ENCODE results near the gene BRD9. TPM values are rescaled to one million over a fixed set of nuclear protein-coding genes. Genes with fewer than 3 reads are reported as not detected.

The BRD9 gene
- total and polyA plus RNA-seq, 2 donors (not counting 3 experiments of a cell fraction or from before 2014, with no cell fraction given): 17.6 to 67.6 TPM

GRCh38 chr5:910769-911160 lies 18.2 kb upstream of the BRD9 start:
- Histone ChIP-seq H3K27ac (ENCODE audit: insufficient read depth, low read depth, low read length) (no peak overlapping the region), H3K4me1 (ENCODE audit: control insufficient read depth, extremely low read depth, insufficient read depth, low read length) (peaks cover 4% of the 10 kb centered on the region), H3K79me2 (ENCODE audit: control insufficient read depth, insufficient read depth, low read length) (no peaks in the 10 kb centered on the region), H3K9ac (replicated peaks; ENCODE audit: extremely low read depth, insufficient read depth, low read length) (no peak overlapping the region), H2AFZ (ENCODE audit: low read depth, low read length) (no peak overlapping the region), H3K9me3 (replicated peaks; ENCODE audit: control insufficient read depth, insufficient read depth, low read length) (no peaks in the 10 kb centered on the region), H3K27me3 (ENCODE audit: control insufficient read depth in 2 of 2, insufficient read depth in 2 of 2, low read length in 2 of 2) (no peaks in the 10 kb centered on the region), H3K4me2 (ENCODE audit: insufficient read depth, low read length) (no peak overlapping the region), H3K9me1 (replicated peaks; ENCODE audit: control insufficient read depth, extremely low read depth, insufficient read depth, low read length) (no peaks in the 10 kb centered on the region), H4K20me1 (replicated peaks; ENCODE audit: control insufficient read depth, extremely low read depth, insufficient read depth, low read length) (no peaks in the 10 kb centered on the region), H3K36me3 (ENCODE audit: control insufficient read depth in 2 of 2, extremely low read depth in 1 of 2, insufficient read depth in 2 of 2, low read length in 2 of 2) (peaks cover 3 to 10% of the 10 kb centered on the region in 2 experiments), H3K4me3 (replicated peaks in 1 of 3; ENCODE audit: insufficient read depth in 1 of 3, low read depth in 1 of 3, low read length in 3 of 3) (no peak overlapping the region)
- POLR2A ChIA-PET: no interaction called here
- TF ChIP-seq MYC (IDR thresholded peaks at IDR 0.05; ENCODE audit: low read depth, low read length) (no peak), CTCF (IDR thresholded peaks at IDR 0.05; ENCODE audit: extremely low read depth in 1 of 2, insufficient read depth in 1 of 2, low read depth in 1 of 2, low read length in 2 of 2) (no peak), MAX (IDR thresholded peaks at IDR 0.05; ENCODE audit: insufficient read depth, insufficient read length) (no peak), FOS (IDR thresholded peaks at IDR 0.05; ENCODE audit: borderline replicate concordance, insufficient read depth, low read length) (no peak)
- dilution Hi-C loops (cut with MboI; ENCODE audit: extremely low pct_ligation_motif_present, low sequenced_read_pairs) (no loop called here), intact Hi-C loops (cut with micrococcal nuclease) (no loop called here)
- no TSS peak for BruUV-seq (replicated peaks)
- no peak for FAIRE-seq
- no peak for DNase-seq (ENCODE audit: low read depth, low spot score)
- CTCF ChIA-PET: interaction anchor here (1.5 kb wide), 1 partner anchor 18 kb away, joined by 4 read pairs; the partner anchor contains the start of genes BRD9 and TRIP13

GRCh38 chr5:909994-910768 lies 17.6 kb upstream of the BRD9 start:
- Histone ChIP-seq H3K36me3 (ENCODE audit: control insufficient read depth in 2 of 2, extremely low read depth in 1 of 2, insufficient read depth in 2 of 2, low read length in 2 of 2) (peaks cover 3 to 10% of the 10 kb centered on the region in 2 experiments), H2AFZ (ENCODE audit: low read depth, low read length) (no peak overlapping the region), H3K27me3 (ENCODE audit: control insufficient read depth in 2 of 2, insufficient read depth in 2 of 2, low read length in 2 of 2) (no peaks in the 10 kb centered on the region), H3K9me1 (replicated peaks; ENCODE audit: control insufficient read depth, extremely low read depth, insufficient read depth, low read length) (no peaks in the 10 kb centered on the region), H3K4me1 (ENCODE audit: control insufficient read depth, extremely low read depth, insufficient read depth, low read length) (peaks cover 4% of the 10 kb centered on the region), H3K4me2 (ENCODE audit: insufficient read depth, low read length) (no peak overlapping the region), H3K79me2 (ENCODE audit: control insufficient read depth, insufficient read depth, low read length) (no peaks in the 10 kb centered on the region), H3K9me3 (replicated peaks; ENCODE audit: control insufficient read depth, insufficient read depth, low read length) (no peaks in the 10 kb centered on the region), H3K4me3 (replicated peaks in 1 of 3; ENCODE audit: insufficient read depth in 1 of 3, low read depth in 1 of 3, low read length in 3 of 3) (no peak overlapping the region), H3K9ac (replicated peaks; ENCODE audit: extremely low read depth, insufficient read depth, low read length) (no peak overlapping the region), H4K20me1 (replicated peaks; ENCODE audit: control insufficient read depth, extremely low read depth, insufficient read depth, low read length) (no peaks in the 10 kb centered on the region), H3K27ac (ENCODE audit: insufficient read depth, low read depth, low read length) (no peak overlapping the region)
- dilution Hi-C loops (cut with MboI; ENCODE audit: extremely low pct_ligation_motif_present, low sequenced_read_pairs): no loop called here
- intact Hi-C loops (cut with micrococcal nuclease): no loop called here
- ChIA-PET CTCF (no interaction called here), POLR2A (no interaction called here)
- TF ChIP-seq GATA2 (IDR thresholded peaks at IDR 0.05; ENCODE audit: insufficient read depth, insufficient read length, low read depth, low read length) (no peak), MAX (IDR thresholded peaks at IDR 0.05; ENCODE audit: insufficient read depth, insufficient read length) (no peak), POLR2A (IDR thresholded peaks at IDR 0.05; ENCODE audit: low read depth, low read length) (no peak), FOS (IDR thresholded peaks at IDR 0.05; ENCODE audit: borderline replicate concordance, insufficient read depth, low read length) (no peak), EZH2 (IDR thresholded peaks at IDR 0.05; ENCODE audit: borderline replicate concordance, low read depth, low read length, severe bottlenecking) (no peak), JUN (IDR thresholded peaks at IDR 0.05; ENCODE audit: borderline replicate concordance, insufficient read depth, insufficient read length, low read depth) (no peak), POLR2AphosphoS5 (IDR thresholded peaks at IDR 0.05; ENCODE audit: insufficient read depth, low read depth, low read length) (no peak), MYC (IDR thresholded peaks at IDR 0.05; ENCODE audit: low read depth, low read length) (no peak), CTCF (IDR thresholded peaks at IDR 0.05; ENCODE audit: extremely low read depth in 1 of 2, insufficient read depth in 1 of 2, low read depth in 1 of 2, low read length in 2 of 2) (no peak)
- no TSS peak for BruUV-seq (replicated peaks)
- no peak for FAIRE-seq
- no peak for DNase-seq (ENCODE audit: low read depth, low spot score)

All from endothelial cell of umbilical vein (primary cell).